ENCODE measurements around the gene TEK.
A peak's percentile ranks its signal among the peaks of the same experiment; 100 is the strongest.
"Not testable (repeated sequence)": the region's sequence is repeated elsewhere in the genome, so short reads cannot be mapped to it uniquely, and the experiment has no call there.

TEK gene

DNA sequence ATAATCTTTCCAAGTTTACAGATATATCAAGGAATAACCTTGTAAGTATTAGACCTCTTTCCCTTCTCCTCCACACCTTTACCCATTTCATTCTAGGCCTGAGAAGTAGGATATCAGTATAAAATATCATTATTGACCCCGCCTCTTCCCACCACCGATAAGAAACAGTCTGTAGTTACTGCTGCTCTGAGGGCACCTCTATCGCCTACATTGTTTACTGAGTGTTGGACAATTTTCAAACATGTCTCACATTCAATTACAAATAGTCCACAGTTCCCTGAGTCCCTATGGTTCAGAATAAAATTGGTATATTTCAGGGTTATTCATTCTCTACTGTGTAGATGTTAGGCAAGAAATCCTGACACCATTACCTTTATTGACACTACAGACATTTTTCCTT, 73.4 kb downstream of the TEK start:
- no peak for DNase-seq

- no peak for DNase-seq
These were observed 74.1 kb downstream of the TEK start for GRCh38 chr9:27183131-27183530.

GRCh38 chr9:27183701-27184100, 74.7 kb downstream of the TEK start:
- no peak for DNase-seq

DNA sequence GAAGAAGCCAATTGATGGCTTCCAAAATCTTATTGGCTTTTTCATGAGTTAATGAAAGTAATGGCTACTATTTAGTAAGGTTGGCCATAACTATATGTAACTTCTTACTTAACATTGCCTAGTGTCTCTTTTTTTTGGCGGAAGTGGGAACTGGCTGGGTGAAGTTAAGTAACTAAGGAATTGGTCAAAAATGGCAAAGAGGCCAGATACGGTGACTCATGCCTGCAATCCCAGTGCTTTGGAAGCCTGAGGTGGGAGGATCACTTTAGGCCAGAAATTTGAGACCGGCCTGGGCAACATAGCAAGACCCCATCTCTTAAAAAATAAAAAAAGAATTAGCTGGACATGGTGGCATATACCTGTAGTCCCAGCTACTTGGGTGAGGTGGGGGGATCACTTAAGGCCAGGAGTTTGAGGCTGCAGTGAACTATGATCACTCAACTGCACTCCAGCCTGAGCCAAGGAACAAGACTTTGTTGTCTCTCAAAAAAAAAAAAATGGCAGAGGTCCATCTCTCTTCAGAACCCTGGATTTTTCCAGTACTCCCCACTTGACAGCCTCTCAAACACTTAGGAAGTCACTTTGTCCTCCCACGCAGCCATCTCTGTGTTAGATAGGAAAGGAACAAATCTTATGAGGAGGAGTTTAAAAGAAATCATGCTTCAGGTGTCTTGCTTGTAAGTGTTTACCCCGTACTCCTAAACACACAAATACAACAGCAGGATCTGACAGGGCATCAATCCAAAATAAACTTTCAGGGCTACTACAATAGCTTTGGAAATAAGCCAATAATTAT, 75.7 kb downstream of the TEK start:
- DNase-seq: no peak

DNA sequence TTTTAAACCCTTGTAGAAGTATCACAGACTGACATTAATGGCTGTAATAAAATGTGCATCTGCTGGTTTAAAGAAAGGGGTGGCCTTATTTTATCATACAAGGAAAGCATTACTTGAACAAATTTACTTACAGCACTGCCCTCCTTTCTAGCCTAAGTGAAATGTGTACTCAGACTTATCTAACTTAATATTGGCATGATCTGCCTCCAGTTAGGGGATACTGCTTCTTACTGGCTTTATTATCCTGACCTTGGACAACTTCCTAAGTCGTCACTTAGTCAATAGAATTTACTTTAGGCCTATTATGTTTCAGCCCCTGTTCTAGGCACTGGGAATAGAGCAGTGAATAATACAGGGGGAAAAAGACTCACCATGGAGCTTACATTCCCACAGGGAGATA, 79.4 kb downstream of the TEK start:
- DNase-seq: no peak

DNA sequence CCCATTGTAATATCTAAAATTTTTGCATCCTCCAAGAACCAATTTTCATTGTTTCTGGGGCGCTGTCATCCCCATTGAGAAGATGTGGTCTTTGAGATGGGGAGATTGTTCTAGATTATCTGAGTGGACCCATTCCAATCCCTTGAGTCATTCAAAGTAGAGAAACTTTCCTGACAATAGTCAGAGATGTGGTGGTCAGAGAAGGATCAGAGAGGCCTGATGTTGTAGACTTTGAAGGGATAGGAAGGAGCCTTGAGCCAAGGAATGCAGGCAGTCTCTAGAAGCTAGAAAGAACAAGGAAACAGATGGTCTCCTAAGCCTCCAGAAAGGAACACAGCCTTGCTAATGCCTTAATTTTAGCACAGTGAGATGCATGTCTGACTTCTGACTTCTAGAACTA, 80.4 kb downstream of the TEK start:
- no peak for DNase-seq

GRCh38 chr9:27192291-27192960, 83.4 kb downstream of the TEK start:
- DNase-seq: no peak

GRCh38 chr9:27193886-27194285, 84.9 kb downstream of the TEK start:
- DNase-seq: no peak

DNA sequence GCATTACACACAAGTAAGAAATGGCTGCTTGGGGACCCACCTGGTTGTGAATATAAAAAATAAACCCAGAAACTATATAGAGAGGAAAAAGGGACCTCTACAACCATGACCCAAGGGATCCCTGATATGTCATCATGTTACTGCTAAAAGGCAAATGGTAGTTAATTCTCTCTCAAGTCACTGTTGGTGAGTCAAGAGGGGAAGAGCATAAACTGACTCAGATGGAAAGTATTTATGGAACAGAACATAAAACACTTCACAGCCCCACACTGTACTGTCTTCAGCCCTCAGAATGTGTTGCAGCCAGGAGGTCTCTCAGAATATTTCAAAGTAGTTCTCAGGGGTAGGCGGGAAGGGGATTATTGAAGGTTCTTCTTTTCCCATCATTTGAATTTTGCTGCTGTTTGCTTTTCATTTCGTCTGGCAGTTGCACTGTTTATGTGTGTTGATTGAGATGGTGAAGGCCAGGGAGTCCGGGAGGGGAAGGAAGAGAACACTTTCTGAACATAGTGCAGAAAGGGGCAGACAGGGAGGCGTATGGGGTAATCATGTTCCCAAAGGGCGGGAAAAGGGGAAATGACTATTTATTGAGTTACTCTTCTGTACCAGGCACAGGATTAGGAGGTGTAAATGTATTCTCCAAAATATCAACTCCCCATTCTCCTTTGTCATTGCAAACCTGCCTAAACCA, 85.5 kb downstream of the TEK start:
- no peak for DNase-seq

DNA sequence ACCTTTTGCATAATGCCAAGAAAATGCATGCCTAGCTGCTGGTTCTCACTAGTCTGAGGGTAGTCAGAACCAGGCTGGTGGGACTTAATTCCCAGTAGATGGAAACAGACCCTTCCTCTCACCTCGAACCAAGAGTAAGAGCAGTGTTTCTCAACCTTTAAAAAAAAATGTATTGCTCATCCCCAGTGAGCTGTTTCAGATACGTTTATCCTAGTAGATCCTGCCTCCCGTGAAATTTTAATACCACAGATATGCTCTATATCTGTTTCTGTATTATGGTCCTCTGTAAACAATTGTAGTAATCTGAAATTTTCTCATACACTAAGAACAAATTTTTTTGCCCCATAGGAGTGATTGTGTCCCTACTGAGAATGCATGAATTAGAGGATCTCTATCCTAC, 86.2 kb downstream of the TEK start:
- no peak for DNase-seq

- no peak for DNase-seq
These were observed 87.4 kb downstream of the TEK start for GRCh38 chr9:27196383-27196782.

DNA sequence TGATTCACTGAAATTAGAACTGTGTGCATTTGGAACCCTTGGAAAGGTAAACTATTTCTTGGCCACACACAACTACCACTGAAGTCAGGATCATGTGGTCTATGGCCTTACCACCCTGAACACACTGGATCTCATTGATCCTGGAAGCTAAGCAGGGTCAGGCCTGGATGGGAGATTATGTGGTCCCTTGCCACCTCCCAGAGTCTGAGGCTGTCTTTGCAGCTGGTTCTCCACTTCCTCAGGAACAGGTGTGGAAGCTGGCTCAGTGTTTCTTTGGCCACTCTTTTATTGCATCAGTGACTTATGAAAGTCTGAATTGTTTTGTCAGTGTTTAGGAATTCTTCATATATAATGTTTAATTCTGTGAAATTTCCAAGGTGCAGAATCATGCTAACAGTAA, 89.2 kb downstream of the TEK start:
- no peak for DNase-seq

GRCh38 chr9:27202056-27202455, 93.0 kb downstream of the TEK start:
- no peak for DNase-seq

DNA sequence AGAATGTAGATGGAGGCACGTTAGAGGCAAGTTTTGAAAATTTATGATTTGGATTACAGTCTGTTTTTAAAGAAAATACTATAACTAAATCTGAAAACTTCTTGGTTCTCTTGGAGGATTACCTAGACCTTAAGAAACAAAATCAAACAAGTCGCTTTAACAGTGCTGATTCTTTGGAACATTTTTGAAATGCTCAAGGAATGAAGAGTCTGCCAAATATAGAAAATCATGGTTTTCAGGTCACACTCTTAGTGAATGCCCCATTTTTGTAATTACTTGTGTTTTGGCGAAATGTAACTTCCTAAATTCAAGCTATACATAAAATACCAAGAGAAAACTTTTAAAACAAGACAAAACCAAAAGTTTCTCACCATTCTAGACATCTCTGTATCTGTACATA, 94.8 kb downstream of the TEK start:
- DNase-seq: no peak

- DNase-seq: no peak
These were observed 95.6 kb downstream of the TEK start for GRCh38 chr9:27204578-27204977.

- DNase-seq: no peak
These were observed 96.2 kb downstream of the TEK start for GRCh38 chr9:27205198-27205597.

GRCh38 chr9:27206041-27206440, 97.0 kb downstream of the TEK start:
- DNase-seq: no peak

- DNase-seq: no peak
These were observed 100.0 kb downstream of the TEK start for GRCh38 chr9:27209034-27209433.

GRCh38 chr9:27210588-27210987, 101.6 kb downstream of the TEK start:
- no peak for DNase-seq

DNA sequence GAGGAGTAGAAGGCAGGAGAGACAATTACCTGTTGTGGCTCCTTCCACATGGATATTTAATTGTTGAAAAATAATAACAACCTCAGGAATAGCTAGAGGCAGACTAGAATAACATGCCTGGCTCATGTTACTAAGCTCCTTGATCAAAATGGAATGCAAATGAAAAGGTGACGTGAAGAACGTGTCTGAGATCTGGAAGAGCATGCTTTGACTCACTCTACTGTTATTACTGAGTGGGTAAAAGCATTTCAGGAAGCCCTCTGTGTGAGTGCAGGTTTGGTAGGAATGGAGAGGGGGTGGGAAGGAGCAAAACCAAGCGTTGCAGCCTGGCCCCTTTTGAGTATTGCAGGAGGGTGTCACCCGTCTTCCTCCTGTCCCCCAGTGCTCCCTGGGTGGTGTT, 103.2 kb downstream of the TEK start:
- DNase-seq: no peak

- no peak for DNase-seq
These were observed 103.6 kb downstream of the TEK start for GRCh38 chr9:27212621-27213020.

DNA sequence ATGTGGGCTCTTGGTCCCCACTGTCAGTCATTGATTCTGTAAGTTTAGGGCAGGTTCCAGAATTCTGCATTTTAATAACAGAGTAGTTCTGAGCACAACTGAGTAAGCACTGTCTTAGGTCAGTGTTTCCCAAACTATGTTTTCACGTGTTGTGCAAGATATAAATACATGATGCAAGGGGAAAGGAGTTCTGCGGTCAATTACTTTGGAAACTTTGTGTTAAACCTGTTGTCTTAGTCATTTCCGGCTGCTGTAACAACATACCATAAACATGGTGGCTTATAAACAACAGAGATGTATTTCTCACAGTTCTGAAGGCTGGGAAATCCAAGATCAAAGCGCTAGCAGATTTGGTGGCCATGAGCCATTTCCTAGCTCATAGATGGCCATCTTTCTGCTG, 118.2 kb downstream of the TEK start:
- no peak for DNase-seq

- not testable (repeated sequence) for DNase-seq
These were observed 130.6 kb downstream of the TEK start for GRCh38 chr9:27239648-27240047.

GRCh38 chr9:27247756-27248155, 138.7 kb downstream of the TEK start:
- peak; percentile 8 for DNase-seq

Measured in NCI-H510A treated with DMSO at 0.1 percent for 48 hours (cell line).